ENCODE measurements around the gene RTCA.

DNA sequence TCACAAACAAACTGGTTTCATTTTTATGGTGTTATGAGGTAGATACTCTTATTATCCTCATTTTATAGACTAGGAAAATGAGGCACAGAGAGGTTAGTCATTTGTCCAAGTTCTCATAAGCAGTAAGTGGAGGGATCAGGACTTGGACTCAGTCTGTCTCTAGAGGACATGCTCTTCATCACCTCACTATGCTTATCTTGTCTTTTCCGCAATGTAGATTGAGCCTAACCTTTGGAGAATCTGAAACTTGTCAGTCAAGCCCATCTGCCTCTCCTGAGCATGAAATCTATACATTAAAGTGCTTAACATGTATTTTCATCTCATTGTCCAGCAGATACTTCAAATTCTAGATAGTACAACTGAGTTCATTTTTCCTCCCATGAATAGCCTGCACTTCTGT is 74.5 kb downstream of the RTCA start:
- TF ChIP-seq YY1 (IDR thresholded peaks at IDR 0.05) (no peak), EGR1 (IDR thresholded peaks at IDR 0.05; ENCODE audit: low read depth in 2 of 2) (no peak), RXRA (IDR thresholded peaks at IDR 0.05) (no peak)
- TF ChIP-seq, protein P1, sequence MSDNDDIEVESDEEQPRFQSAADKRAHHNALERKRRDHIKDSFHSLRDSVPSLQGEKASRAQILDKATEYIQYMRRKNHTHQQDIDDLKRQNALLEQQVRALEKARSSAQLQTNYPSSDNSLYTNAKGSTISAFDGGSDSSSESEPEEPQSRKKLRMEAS (IDR thresholded peaks at IDR 0.05), result no peak
- TF ChIP-seq, protein P2, sequence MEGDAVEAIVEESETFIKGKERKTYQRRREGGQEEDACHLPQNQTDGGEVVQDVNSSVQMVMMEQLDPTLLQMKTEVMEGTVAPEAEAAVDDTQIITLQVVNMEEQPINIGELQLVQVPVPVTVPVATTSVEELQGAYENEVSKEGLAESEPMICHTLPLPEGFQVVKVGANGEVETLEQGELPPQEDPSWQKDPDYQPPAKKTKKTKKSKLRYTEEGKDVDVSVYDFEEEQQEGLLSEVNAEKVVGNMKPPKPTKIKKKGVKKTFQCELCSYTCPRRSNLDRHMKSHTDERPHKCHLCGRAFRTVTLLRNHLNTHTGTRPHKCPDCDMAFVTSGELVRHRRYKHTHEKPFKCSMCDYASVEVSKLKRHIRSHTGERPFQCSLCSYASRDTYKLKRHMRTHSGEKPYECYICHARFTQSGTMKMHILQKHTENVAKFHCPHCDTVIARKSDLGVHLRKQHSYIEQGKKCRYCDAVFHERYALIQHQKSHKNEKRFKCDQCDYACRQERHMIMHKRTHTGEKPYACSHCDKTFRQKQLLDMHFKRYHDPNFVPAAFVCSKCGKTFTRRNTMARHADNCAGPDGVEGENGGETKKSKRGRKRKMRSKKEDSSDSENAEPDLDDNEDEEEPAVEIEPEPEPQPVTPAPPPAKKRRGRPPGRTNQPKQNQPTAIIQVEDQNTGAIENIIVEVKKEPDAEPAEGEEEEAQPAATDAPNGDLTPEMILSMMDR (IDR thresholded peaks at IDR 0.05; ENCODE audit: low read depth, low read length, missing input control), result no peak
